Measurements from ENCODE around the gene WDR37.

GRCh38 chr10:1133495-1134045, 77.4 kb downstream of the WDR37 start:
- TF ChIP-seq EZH2 (IDR thresholded peaks at IDR 0.05; ENCODE audit: insufficient read depth, poor library complexity, severe bottlenecking) (no peak), EZH2phosphoT487 (IDR thresholded peaks at IDR 0.05; ENCODE audit: insufficient read depth, low read depth) (no peak)

Measured in GM23248 (cell line).